Cardiac atrium fibroblast (primary cell): ENCODE results near the gene AADAT. TPM values are rescaled to one million over a fixed set of nuclear protein-coding genes. Genes with fewer than 3 reads are reported as not detected.

Experiments
- total RNA-seq: library from RNA; depleted of rRNA; stranded (reverse); fragments of >200 nt; gene quantifications from 2 replicates; pipeline ENCODE4 v1.2.3, GENCODE V29; 2015

Gene AADAT
- 2.0 and 5.3 TPM in 2 replicates for total RNA-seq

GRCh38 chr4:170089668-170090351, at the start of gene AADAT:
AADAT (minus strand) TSS chr4:170089956; CDS start chr4:170089690, 266 bp downstream.

GRCh38 chr4:170026253-170027021, 63.3 kb downstream of the AADAT start, which contains the start of gene MFAP3L:
MFAP3L (minus strand) TSS chr4:170026395; CDS start chr4:170005877, 20,518 bp downstream.

Other genes with a start within 250 kb of the AADAT start
- 0.36 and 2.4 TPM in 2 replicates for gene MFAP3L, start 63.6 kb downstream of the AADAT start, total RNA-seq